ENCODE measurements around the gene PRSS48. TPM values are rescaled to one million over a fixed set of nuclear protein-coding genes. Genes with fewer than 3 reads are reported as not detected.

The PRSS48 gene
- total and polyA plus RNA-seq, 2 of the 4 experiments (the other 2 are of a cell fraction), result not detected

DNA sequence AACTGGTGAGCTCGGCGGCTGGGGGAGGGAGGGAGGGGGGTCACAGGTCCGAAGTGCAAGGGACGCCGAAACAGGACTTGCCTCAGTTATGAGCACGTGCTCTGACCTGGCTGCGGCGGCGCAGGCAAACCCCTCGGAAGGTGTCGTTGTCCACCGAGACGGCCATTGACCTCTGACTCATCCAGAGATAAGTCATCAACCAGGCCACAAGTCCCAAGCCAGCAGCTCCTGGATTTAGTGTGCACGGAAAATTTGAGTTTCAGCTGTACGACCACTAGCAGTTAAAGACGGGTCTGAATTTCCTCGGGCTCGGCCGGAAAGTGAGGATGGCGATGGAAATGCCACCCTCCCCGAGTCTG, 47.8 kb downstream of the PRSS48 start:
- H4K20me1 ChIP-seq (ENCODE audit: insufficient read depth, low read length), result no peaks in the 10 kb centered on the region
- H2AK9ac ChIP-seq (replicated peaks; ENCODE audit: low read depth, low read length, poor library complexity), result no peak overlapping the region
- no peak overlapping the region for H3K27ac ChIP-seq (ENCODE audit: insufficient read depth, low read length)
- DNase-seq (peak; percentile 47), ATAC-seq (ENCODE audit: low read depth) (no peak; the same call in 1 of the 2 replicates)
- peak overlapping the region; percentile 82 for H3K4me2 ChIP-seq (ENCODE audit: low read depth, low read length)
- H2BK20ac ChIP-seq (ENCODE audit: low read depth, low read length), result no peak overlapping the region
- no peaks in the 10 kb centered on the region for H3K9me1 ChIP-seq (ENCODE audit: insufficient read depth, low read length)
- no peak overlapping the region; the same call in 1 of the 2 replicates for H4K5ac ChIP-seq (ENCODE audit: low read depth, low read length)
- 0 out of 2 replicates have a peak, but pooled peaks have one; percentile 38 for TF ChIP-seq BHLHE40 (IDR thresholded peaks at IDR 0.05; ENCODE audit: low read depth, low read length)
- no peak for TF ChIP-seq RAD21 (IDR thresholded peaks at IDR 0.05; ENCODE audit: low read length)
- H4K8ac ChIP-seq (ENCODE audit: low read depth in 2 of 2, low read length in 2 of 2), result 0 out of 4 replicates have a peak overlapping the region, but pooled peaks of 1 of the 2 experiments have one; percentile 32
- 0 out of 2 replicates have a peak overlapping the region, but pooled peaks have one; percentile 11 for H3K23ac ChIP-seq (ENCODE audit: low read depth, low read length)
- no peak overlapping the region for H3K4ac ChIP-seq (ENCODE audit: low read depth, low read length)
- H4K91ac ChIP-seq (ENCODE audit: insufficient read depth, low read depth, low read length), result no peak overlapping the region
- H2AFZ ChIP-seq (replicated peaks; ENCODE audit: low read length, poor library complexity), result peak overlapping the region; percentile 81
- no peaks in the 10 kb centered on the region for H3K4me1 ChIP-seq (ENCODE audit: control insufficient read depth, insufficient read depth, low read length)
- peak overlapping the region; percentile 53 for H3K4me3 ChIP-seq (ENCODE audit: insufficient read depth, low read depth, low read length)
- intact Hi-C loops (cut with micrococcal nuclease) (loop anchor here (10.0 kb wide), 1 partner anchor 150 kb away; no protein-coding TSS in a partner anchor), dilution Hi-C loops (cut with HindIII; ENCODE audit: low sequenced_read_pairs, unreplicated experiment) (no loop called here), in situ Hi-C loops (cut with MboI; ENCODE audit: low sequenced_read_pairs) (no loop called here)
- no peak overlapping the region for H3K18ac ChIP-seq (ENCODE audit: low read depth, low read length)
- no peak overlapping the region for H3K56ac ChIP-seq (ENCODE audit: extremely low read depth, insufficient read depth, low read length)
- WGBS, 2 experiments (ENCODE audit: extremely low coverage in 2 of 2, insufficient read length in 1 of 2), result 0% methylated on average over 8 of the region's 21 CpGs; no CpG with 5 or more reads in 1 of the 2 experiments
- 0 out of 4 replicates have a peak, but pooled peaks cover 0 to 3% of the 10 kb centered on the region in 2 experiments for H3K79me1 ChIP-seq (ENCODE audit: low read depth in 1 of 2, low read length in 2 of 2)
- no TSS peak for BruUV-seq (replicated peaks)
- peak overlapping the region; percentile 52; the same call in 1 of the 2 replicates for H3K14ac ChIP-seq (replicated peaks; ENCODE audit: low read depth, low read length)
- H2BK15ac ChIP-seq (ENCODE audit: low read depth, low read length), result no peak overlapping the region
- H3K9ac ChIP-seq (ENCODE audit: low read depth, low read length), result peak overlapping the region; percentile 42
- H2AK5ac ChIP-seq (ENCODE audit: low read depth, low read length), result no peak overlapping the region; the same call in 1 of the 2 replicates
- H3K36me3 ChIP-seq (ENCODE audit: control insufficient read depth, insufficient read depth, low read length), result no peaks in the 10 kb centered on the region
- H2BK5ac ChIP-seq (ENCODE audit: low read depth, low read length, poor library complexity, severe bottlenecking), result no peak overlapping the region
- no peak overlapping the region for H2BK120ac ChIP-seq (ENCODE audit: low read depth, low read length)
- POLR2A ChIA-PET (ENCODE audit: unreplicated experiment), result interaction anchor here (0.6 kb wide), 1 partner anchor 810 kb away, joined by 3 read pairs; no protein-coding TSS in a partner anchor
- CTCF ChIA-PET, result no interaction called here
- H3K9me3 ChIP-seq (ENCODE audit: control insufficient read depth, insufficient read depth, low read length), result no peaks in the 10 kb centered on the region
- H3K27me3 ChIP-seq (ENCODE audit: control insufficient read depth, insufficient read depth, low read length), result no peaks in the 10 kb centered on the region; the same call in 1 of the 2 replicates

Measured in IMR-90 (cell line).